Subcutaneous adipose tissue (tissue), 4 donors: Measurements from ENCODE around the gene GPR161. TPM values are rescaled to one million over a fixed set of nuclear protein-coding genes. Genes with fewer than 3 reads are reported as not detected.

Experiments used
- total RNA-seq, 4 donors: library from RNA; depleted of rRNA; stranded (reverse); fragments of >200 nt; gene quantifications; one replicate each; pipeline ENCODE4 v1.1.0, GENCODE V29; 2016
- TF ChIP-seq, protein P1 (sequence below): fragments of 450-650 bp; IDR thresholded peaks from one replicate; pipeline ENCODE4 v1.5.1; 2016; ENCODE audit warnings: low read depth, mild to moderate bottlenecking, control low read depth, antibody characterized with exemption, moderate library complexity

Gene GPR161
- total RNA-seq, 4 donors from 2014 or later: 3.1 to 7.5 (median 4.4) TPM

- TF ChIP-seq, protein P1, sequence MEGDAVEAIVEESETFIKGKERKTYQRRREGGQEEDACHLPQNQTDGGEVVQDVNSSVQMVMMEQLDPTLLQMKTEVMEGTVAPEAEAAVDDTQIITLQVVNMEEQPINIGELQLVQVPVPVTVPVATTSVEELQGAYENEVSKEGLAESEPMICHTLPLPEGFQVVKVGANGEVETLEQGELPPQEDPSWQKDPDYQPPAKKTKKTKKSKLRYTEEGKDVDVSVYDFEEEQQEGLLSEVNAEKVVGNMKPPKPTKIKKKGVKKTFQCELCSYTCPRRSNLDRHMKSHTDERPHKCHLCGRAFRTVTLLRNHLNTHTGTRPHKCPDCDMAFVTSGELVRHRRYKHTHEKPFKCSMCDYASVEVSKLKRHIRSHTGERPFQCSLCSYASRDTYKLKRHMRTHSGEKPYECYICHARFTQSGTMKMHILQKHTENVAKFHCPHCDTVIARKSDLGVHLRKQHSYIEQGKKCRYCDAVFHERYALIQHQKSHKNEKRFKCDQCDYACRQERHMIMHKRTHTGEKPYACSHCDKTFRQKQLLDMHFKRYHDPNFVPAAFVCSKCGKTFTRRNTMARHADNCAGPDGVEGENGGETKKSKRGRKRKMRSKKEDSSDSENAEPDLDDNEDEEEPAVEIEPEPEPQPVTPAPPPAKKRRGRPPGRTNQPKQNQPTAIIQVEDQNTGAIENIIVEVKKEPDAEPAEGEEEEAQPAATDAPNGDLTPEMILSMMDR: no peak
Observed at GRCh38 chr1:168090395-168090794, 46.3 kb downstream of the GPR161 start.

DNA sequence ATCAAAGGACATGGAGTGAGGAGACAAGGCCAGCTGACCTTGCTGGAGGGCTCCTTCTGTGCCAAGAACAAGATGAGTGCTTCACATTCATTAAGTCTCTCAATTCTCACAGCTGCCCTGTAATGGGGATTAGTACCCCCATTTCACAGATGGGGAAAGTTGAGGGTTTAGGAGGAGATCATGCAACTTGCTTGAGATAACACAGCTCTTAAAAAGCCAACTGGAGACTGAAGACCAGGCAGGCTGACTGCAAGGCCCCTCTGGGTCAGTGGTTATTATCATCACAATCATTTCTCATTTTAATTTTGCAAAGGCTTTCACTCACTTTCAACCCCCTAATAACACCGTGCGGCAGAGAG is 46.8 kb downstream of the GPR161 start:
- TF ChIP-seq, protein P1: no peak

GRCh38 chr1:168089326-168089978 is 47.3 kb downstream of the GPR161 start:
- TF ChIP-seq, protein P1: no peak

DNA sequence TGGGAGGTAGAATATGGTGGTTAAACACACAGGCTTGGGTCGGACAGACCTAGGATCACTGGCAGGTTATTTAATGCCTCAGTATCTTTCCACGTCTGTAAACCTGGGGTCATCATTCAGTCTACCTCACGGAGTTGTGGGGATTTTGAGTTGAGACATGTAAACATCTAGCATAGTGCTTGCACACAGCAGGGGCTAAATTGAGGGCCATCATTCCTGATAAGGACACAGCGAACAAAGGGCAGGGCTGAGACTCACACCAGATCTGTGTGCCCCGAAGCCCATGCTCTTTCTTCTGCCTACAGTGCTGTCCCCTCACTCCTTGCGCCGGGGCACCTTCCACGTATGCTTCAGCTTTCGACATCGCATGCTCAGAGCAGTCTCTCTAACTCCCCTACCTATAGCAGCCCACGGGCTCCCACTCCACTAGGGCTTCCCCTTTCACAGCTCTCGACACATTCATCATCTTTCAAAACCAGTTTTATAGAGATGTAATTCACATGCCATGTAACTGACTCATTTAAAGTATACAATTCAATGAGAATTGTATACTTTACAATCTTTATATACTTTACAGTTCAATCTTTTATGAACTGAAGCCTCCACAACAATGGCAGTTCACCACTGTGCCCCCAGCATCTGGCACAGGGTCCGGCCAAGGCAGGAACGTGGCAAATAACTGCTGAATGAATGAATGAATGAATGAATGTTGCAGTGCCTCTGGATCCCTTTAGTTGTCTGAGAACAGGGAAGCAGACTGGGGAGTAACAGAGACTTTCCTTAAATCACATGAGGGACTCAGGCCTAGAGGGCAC is 48.0 kb downstream of the GPR161 start:
- TF ChIP-seq, protein P1: no peak

DNA sequence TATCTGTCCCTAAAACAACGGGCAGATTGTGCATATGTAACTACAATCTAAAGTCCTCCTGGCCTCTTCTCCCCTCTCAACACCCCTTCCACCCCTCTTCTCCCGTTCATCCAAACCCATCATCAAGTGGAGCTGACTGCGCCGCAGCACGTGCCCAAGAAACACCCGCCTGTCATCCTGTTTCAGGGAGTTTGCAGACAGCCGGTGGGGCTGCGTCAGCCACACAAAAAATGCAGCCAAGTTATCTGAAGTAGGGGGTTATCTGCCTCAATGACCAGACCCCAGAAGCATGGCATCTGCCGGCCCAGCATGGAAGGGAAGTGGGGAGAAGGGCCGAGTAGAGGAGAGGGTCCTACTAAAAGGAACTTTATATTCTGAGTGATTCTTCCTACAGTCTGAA is 49.0 kb downstream of the GPR161 start:
- TF ChIP-seq, protein P1: no peak

DNA sequence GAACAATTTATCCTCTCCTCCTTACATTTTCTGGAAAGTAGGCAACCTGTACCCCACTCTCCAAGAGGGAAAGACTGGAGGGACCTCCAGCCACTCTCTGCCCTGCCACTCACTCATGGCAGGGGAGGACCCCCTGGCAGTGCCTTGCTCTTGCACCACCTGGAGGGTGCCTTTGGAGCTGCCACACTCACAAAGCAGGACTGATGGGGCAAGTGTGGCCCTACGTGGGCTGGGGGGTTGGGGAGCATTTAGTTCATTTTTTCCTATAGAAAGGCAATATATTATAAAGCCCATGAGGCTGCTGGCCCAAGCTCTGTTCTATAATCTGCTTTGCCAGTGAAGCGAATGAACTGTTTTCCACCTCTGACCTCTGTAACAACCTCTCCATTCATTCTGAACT is 50.3 kb downstream of the GPR161 start:
- TF ChIP-seq, protein P1: no peak

GRCh38 chr1:168085401-168085872 is 51.3 kb downstream of the GPR161 start:
- TF ChIP-seq, protein P1: no peak
